Smooth muscle cell (in vitro differentiated cells): ENCODE measurements around the gene MAST2. TPM values are rescaled to one million over a fixed set of nuclear protein-coding genes. Genes with fewer than 3 reads are reported as not detected.

ENCODE experiments used
- DNase-seq: peaks from one replicate; lab custom pipeline; 2025; ENCODE audit not compliant: unreplicated experiment; lab: John Stamatoyannopoulos, UW
- H2AFZ ChIP-seq: fragments of 200-600 bp; sonication (generic); 2 replicates; pipeline ENCODE4 v1.6.0; 2016; ENCODE audit warnings: antibody characterized with exemption, low read depth, mild to moderate bottlenecking
- H3F3A ChIP-seq: fragments of 200-600 bp; sonication (generic); 2 replicates; pipeline ENCODE4 v1.6.0; 2017; ENCODE audit warnings: antibody characterized with exemption, low read depth
- H3K27ac ChIP-seq: fragments of 200-600 bp; sonication (generic); 2 replicates; pipeline ENCODE4 v1.5.1; 2016; ENCODE audit warnings: low read depth, mild to moderate bottlenecking
- H3K27me3 ChIP-seq: fragments of 200-600 bp; sonication (generic); 2 replicates; pipeline ENCODE4 v1.6.1; 2016; ENCODE audit warnings: low read depth, mild to moderate bottlenecking
- H3K36me3 ChIP-seq: fragments of 200-600 bp; sonication (generic); 2 replicates; pipeline ENCODE4 v1.5.1; 2016; ENCODE audit warnings: low read depth
- H3K4me1 ChIP-seq: fragments of 200-600 bp; sonication (generic); 2 replicates; pipeline ENCODE4 v1.5.1; 2016; ENCODE audit warnings: low read depth
- H3K4me2 ChIP-seq: fragments of 200-600 bp; sonication (generic); 2 replicates; pipeline ENCODE4 v1.6.0; 2016; ENCODE audit warnings: mild to moderate bottlenecking
- H3K4me3 ChIP-seq: fragments of 200-600 bp; sonication (generic); 2 replicates; pipeline ENCODE4 v1.5.1; 2016; ENCODE audit warnings: mild to moderate bottlenecking
- H3K79me2 ChIP-seq: fragments of 200-600 bp; sonication (generic); 2 replicates; pipeline ENCODE4 v1.6.0; 2016; ENCODE audit warnings: low read depth, mild to moderate bottlenecking
- H3K9ac ChIP-seq: fragments of 200-600 bp; sonication (generic); 2 replicates; pipeline ENCODE4 v1.6.0; 2016; ENCODE audit warnings: low read depth
- H3K9me3 ChIP-seq: fragments of 200-600 bp; sonication (generic); replicated peaks from 2 replicates; pipeline ENCODE4 v1.5.1; 2016; ENCODE audit warnings: low read depth
- H4K20me1 ChIP-seq: fragments of 200-600 bp; sonication (generic); 2 replicates; pipeline ENCODE4 v1.6.0; 2016; ENCODE audit warnings: low read depth
- WGBS: methylation state at CpG from one replicate; pipeline ENCODE4 v1.1.7; 2016; ENCODE audit warnings: low lambda C conversion rate; 5-methylcytosine and 5-hydroxymethylcytosine counted together
- polyA plus RNA-seq: library from polyadenylated mRNA; unstranded; fragments of >200 nt; fragmentation: Nextera tagmentation; extraction: Ambion mirVana; gene quantifications from 2 replicates; pipeline ENCODE4 v1.2.1, GENCODE V29; 2016
- total RNA-seq: library from RNA; depleted of rRNA; stranded (reverse); fragments of >200 nt; gene quantifications from 2 replicates; pipeline ENCODE4 v1.2.3, GENCODE V29; 2014
- TF ChIP-seq, protein P1 (sequence below): fragments of 200-600 bp; sonication (generic); IDR thresholded peaks from 2 replicates; pipeline ENCODE4 v1.5.1; 2017; ENCODE audit warnings: borderline replicate concordance, mild to moderate bottlenecking, antibody characterized with exemption; ENCODE audit not compliant: insufficient read depth, poor library complexity, severe bottlenecking

MAST2 gene
- total and polyA plus RNA-seq, 2 experiments from 2014 or later: 18.4 to 26.2 TPM

DNA sequence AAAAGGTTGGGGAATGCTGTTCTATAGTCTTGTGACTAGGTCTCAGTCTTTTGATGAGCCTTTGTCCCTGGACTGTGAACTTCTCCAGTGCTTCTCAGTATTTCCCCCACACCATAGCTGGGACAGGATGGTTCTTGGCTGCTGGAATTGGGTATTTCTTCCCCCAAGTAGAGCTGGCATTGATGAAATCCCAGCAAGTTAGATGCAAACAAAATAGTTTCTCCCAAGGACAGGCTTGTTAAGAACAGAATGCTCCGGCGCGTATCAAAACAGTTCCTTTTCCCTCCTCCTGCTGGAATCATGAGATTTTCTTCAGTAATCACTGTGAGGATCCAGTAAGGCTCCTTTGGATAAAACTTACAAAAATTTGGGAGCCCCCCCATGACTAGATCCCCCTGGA, 166.5 kb downstream of the MAST2 start:
- Histone ChIP-seq H3K4me1 (no peaks in the 10 kb centered on the region), H3K27ac (no peak overlapping the region), H3K36me3 (no peaks in the 10 kb centered on the region), H3K9me3 (no peaks in the 10 kb centered on the region), H4K20me1 (no peaks in the 10 kb centered on the region), H3K9ac (no peak overlapping the region), H2AFZ (no peak overlapping the region), H3K27me3 (no peaks in the 10 kb centered on the region), H3K79me2 (no peaks in the 10 kb centered on the region), H3F3A (no peaks in the 10 kb centered on the region), H3K4me3 (no peak overlapping the region), H3K4me2 (no peak overlapping the region)
- WGBS: 94% methylated on average over 3 of the region's 3 CpGs
- TF ChIP-seq, protein P1, sequence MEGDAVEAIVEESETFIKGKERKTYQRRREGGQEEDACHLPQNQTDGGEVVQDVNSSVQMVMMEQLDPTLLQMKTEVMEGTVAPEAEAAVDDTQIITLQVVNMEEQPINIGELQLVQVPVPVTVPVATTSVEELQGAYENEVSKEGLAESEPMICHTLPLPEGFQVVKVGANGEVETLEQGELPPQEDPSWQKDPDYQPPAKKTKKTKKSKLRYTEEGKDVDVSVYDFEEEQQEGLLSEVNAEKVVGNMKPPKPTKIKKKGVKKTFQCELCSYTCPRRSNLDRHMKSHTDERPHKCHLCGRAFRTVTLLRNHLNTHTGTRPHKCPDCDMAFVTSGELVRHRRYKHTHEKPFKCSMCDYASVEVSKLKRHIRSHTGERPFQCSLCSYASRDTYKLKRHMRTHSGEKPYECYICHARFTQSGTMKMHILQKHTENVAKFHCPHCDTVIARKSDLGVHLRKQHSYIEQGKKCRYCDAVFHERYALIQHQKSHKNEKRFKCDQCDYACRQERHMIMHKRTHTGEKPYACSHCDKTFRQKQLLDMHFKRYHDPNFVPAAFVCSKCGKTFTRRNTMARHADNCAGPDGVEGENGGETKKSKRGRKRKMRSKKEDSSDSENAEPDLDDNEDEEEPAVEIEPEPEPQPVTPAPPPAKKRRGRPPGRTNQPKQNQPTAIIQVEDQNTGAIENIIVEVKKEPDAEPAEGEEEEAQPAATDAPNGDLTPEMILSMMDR: no peak
- DNase-seq: no peak

DNA sequence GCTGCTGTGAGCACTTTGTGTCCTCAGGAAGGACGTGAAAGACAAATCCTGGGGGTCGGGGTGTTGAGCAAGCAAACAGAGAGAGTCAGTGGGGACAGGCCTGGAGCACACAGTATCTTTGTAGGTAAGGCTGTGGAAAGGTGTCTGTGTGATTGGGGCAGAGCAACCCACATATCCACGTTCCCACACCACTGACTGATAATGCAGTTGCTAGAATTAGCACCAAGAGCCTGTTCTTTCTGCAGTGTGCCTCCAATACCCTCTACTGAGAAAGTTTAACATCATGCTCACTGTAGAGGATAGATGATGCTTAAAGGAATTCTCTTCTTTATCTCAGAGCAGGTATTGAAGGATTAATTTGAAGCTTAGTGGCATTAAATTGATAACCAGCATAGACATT, 167.9 kb downstream of the MAST2 start:
- Histone ChIP-seq H4K20me1 (no peaks in the 10 kb centered on the region), H3K27ac (no peak overlapping the region), H3K27me3 (no peaks in the 10 kb centered on the region), H3K79me2 (no peaks in the 10 kb centered on the region), H3K4me3 (no peak overlapping the region), H3K9ac (no peak overlapping the region), H2AFZ (no peak overlapping the region), H3K4me2 (no peak overlapping the region), H3K4me1 (no peaks in the 10 kb centered on the region), H3K36me3 (no peaks in the 10 kb centered on the region), H3K9me3 (no peaks in the 10 kb centered on the region), H3F3A (no peaks in the 10 kb centered on the region)
- WGBS: 99% methylated on average over 3 of the region's 3 CpGs
- DNase-seq: no peak
- TF ChIP-seq, protein P1: no peak

DNA sequence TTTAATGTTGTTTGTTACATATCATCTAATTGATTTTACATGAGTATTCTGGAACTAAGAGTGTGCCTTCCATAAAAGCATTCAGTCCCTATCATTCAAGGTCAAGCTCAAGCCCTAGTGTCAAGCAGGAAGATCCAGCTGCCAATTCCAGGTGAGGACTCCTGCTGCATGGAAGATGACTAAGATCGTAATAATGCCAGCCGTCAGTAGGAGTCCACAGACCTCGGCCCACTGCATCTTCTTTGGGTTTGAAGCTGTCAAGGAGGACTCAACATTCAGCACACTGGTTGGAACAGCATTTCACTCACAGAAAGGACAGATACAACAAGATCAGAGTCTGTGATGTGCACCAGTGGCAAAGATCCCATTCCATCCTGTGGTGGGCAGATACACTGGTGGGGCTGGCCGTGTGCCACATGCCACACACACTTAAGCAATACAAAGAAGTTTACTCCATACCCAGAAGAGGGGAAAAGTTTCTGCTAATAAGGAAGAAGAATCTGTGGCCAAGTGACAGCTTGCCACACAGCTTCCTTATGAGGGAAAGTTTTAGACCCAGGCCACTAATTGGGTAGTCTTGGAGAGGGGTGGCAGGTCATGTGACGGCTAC, 168.6 kb downstream of the MAST2 start:
- H3K4me3 ChIP-seq: no peak overlapping the region
- no peaks in the 10 kb centered on the region for H3K79me2 ChIP-seq
- TF ChIP-seq, protein P1: no peak
- H3K9me3 ChIP-seq: no peaks in the 10 kb centered on the region
- no peak overlapping the region for H2AFZ ChIP-seq
- DNase-seq: no peak
- H3K9ac ChIP-seq: no peak overlapping the region
- no peaks in the 10 kb centered on the region for H3K36me3 ChIP-seq
- H3K27me3 ChIP-seq: no peaks in the 10 kb centered on the region
- no peaks in the 10 kb centered on the region for H3K4me1 ChIP-seq
- no peaks in the 10 kb centered on the region for H4K20me1 ChIP-seq
- H3K4me2 ChIP-seq: no peak overlapping the region
- 95% methylated on average over 5 of the region's 5 CpGs for WGBS
- H3F3A ChIP-seq: no peaks in the 10 kb centered on the region
- H3K27ac ChIP-seq: no peak overlapping the region

DNA sequence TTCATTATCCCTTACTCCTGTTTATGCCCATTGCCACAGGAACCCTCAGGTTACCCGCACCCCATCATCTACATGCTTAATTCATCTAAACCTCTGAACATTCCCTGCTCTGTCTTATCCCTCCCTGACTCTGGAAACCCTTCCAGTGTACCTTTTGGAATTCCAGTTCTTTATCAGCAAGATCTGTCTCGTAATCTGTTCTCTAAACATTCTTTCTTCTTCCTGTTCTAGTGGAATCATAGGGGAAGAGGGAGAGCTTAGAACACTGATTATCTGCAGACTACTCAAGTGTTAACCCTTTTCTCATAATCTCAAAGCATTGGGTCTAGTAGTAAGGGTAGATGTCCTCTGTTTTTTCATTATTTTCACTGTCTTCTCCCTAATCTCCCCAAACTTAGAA, 169.2 kb downstream of the MAST2 start:
- DNase-seq: no peak
- H2AFZ ChIP-seq: no peak overlapping the region
- no peaks in the 10 kb centered on the region for H4K20me1 ChIP-seq
- H3K4me2 ChIP-seq: no peak overlapping the region
- H3K4me1 ChIP-seq: no peaks in the 10 kb centered on the region
- no peaks in the 10 kb centered on the region for H3K9me3 ChIP-seq
- no peaks in the 10 kb centered on the region for H3K27me3 ChIP-seq
- no peaks in the 10 kb centered on the region for H3K79me2 ChIP-seq
- no peaks in the 10 kb centered on the region for H3F3A ChIP-seq
- TF ChIP-seq, protein P1: no peak
- WGBS: 86% methylated on average over 2 of the region's 2 CpGs
- H3K36me3 ChIP-seq: no peaks in the 10 kb centered on the region
- no peak overlapping the region for H3K9ac ChIP-seq
- no peak overlapping the region for H3K27ac ChIP-seq
- no peak overlapping the region for H3K4me3 ChIP-seq
